ENCODE data around the gene CCDC80.
"Not testable (repeated sequence)": the region's sequence is repeated elsewhere in the genome, so short reads cannot be mapped to it uniquely, and the experiment has no call there.

Gene CCDC80

DNA sequence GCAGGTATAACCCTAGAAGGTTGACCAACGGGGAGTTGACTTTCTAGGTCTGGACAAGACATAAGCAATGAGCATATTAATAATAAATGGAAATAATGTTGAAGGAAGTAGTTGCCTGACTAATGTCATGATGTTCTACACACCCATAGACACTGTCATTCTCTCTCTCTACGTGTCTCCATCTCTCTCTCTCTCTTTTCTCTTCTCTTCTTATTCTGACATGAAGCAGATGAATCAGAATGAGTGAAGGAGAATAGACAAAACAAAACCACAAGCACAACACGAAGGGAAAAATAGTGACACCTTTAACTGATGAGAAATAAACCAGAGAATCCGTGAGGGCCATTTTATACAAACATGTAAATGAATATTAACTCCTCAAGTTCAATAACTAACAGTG, 26.7 kb upstream of the CCDC80 start:
- DNase-seq (ENCODE audit: low read depth, low spot score), result no peak
- H3K4me3 ChIP-seq (ENCODE audit: low read length), result no peak overlapping the region

- H3K4me3 ChIP-seq (ENCODE audit: low read length); DNase-seq (ENCODE audit: low read depth, low spot score): not testable (repeated sequence)
These were observed 24.1 kb upstream of the CCDC80 start for GRCh38 chr3:112665009-112665408.

DNA sequence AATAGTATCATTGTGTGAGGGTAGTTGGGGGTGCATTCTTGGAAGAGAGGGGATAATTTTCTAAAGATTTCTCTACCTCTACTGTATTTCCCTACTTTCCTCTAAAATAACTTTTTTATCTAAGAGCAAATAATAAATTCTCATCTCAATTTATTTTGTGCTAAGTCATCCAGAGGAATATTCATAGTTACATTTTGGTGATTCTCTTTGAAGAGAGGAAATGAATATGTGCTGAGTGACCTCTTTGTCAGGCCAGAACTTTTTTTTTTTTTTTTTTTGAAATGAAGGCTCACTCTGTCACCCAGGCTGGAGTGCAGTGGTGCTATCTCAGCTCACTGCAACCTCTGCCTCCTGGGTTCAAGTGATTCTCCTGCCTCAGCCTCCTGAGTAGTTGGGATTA, 15.1 kb upstream of the CCDC80 start:
- no peak overlapping the region for H3K4me3 ChIP-seq (ENCODE audit: low read length)
- DNase-seq (ENCODE audit: low read depth, low spot score), result no peak

GRCh38 chr3:112654979-112655378, 14.0 kb upstream of the CCDC80 start:
- no peak overlapping the region for H3K4me3 ChIP-seq (ENCODE audit: low read length)

GRCh38 chr3:112654492-112654891, 13.5 kb upstream of the CCDC80 start:
- H3K4me3 ChIP-seq (ENCODE audit: low read length), result no peak overlapping the region
- no peak for DNase-seq (ENCODE audit: low read depth, low spot score)

More at GRCh38 chr3:112654979-112655378, 14.0 kb upstream of the CCDC80 start:
- no peak for DNase-seq (ENCODE audit: low read depth, low spot score)

GRCh38 chr3:112653881-112654300, 12.9 kb upstream of the CCDC80 start:
- no peak overlapping the region for H3K4me3 ChIP-seq (ENCODE audit: low read length)
- no peak for DNase-seq (ENCODE audit: low read depth, low spot score)

DNA sequence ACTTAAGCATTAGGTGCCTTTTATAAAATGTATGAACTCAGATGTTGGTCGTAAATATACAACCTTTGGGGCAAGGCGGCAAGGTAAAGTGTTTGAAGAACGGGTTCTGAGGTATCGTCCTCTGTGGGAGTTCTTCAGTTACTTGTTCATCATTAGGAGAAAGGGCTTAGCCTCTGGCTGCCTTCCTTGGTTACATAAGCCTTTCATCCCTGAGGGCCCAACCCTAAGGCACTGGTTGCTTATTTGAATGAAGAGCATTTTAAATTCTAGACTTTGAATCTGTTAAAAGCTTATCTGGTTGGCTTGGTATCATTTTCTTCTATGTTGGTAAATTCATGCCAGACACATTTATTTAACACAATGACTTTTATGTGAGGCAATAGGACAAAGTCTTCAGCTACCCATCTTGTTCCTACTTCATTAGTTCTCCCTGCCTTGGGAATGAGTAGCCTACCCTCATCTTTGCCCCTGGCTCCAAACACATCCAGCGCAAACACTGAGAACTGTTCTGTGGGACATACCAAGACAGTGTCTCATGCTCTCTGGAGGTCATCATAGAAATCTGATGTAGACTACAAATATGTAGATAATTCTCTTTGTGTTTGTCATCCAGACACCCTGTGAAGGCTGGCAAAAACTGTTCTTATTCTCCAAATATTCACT, 12.4 kb upstream of the CCDC80 start:
- no peak for DNase-seq (ENCODE audit: low read depth, low spot score)
- H3K4me3 ChIP-seq (ENCODE audit: low read length), result no peak overlapping the region

GRCh38 chr3:112651516-112651915, 10.6 kb upstream of the CCDC80 start:
- no peak overlapping the region for H3K4me3 ChIP-seq (ENCODE audit: low read length)
- no peak for DNase-seq (ENCODE audit: low read depth, low spot score)

DNA sequence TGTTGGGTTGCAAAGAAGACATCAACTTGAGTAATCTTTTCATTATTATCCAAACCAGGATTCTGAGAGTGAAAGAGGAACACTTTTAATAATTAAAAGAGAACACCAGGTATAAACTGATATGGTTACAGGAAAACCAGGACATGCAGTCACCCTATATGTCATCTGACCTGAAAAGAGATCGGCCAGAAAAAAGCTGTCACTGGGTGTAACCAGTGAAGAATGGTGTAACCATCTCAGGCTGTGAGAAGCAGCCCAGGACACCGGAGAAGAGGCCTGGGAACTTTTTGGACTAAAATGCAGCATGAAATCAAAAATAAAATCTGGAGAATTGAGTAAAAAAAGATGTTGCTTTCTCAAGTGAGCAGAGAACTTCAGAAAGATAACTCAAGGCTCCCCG, 10.1 kb upstream of the CCDC80 start:
- H3K4me3 ChIP-seq (ENCODE audit: low read length), result no peak overlapping the region
- DNase-seq (ENCODE audit: low read depth, low spot score), result no peak

DNA sequence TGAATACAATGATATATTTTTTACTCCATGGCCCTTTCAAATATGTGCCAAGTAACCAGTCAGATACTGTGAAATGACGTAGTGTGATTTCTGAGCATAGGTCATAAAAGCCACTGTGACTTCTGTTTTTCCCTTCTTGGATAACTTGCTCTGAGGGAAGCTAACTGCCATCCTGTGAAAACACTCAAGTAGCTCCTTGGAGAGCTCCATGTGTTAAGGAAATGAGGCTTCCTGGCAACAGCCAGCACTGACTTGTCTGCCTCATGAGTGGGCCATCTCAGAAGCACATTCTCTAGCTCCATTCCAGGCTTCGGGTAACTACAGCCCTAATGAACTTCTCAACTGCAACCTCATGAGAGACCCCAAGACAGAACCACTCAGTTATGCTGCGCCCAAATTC, 9.5 kb upstream of the CCDC80 start:
- H3K4me3 ChIP-seq (ENCODE audit: low read length), result no peak overlapping the region
- DNase-seq (ENCODE audit: low read depth, low spot score), result no peak

GRCh38 chr3:112649478-112649735, 8.5 kb upstream of the CCDC80 start:
- H3K4me3 ChIP-seq (ENCODE audit: low read length), result no peak overlapping the region
- DNase-seq (ENCODE audit: low read depth, low spot score), result no peak

DNA sequence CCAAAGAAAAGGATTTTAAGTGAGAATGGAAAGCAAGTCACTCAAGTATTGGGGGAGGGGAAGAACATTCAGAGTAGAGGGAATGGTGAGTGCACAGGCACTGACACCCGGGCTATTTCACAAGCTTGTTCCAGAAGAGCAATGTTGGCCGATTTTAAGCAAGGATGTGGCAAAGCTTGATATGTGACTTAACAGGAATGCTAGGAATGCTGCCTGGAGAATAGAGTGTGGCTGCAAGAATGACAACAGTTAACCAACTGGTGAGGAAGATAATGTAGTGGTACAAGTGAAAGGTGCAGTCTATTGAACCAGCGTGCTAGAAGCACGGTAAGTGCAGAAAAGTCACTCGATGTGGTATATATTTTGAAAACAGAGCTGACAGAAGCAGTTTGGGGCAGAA, 6.2 kb upstream of the CCDC80 start:
- no peak overlapping the region for H3K4me3 ChIP-seq (ENCODE audit: low read length)
- no peak for DNase-seq (ENCODE audit: low read depth, low spot score)

GRCh38 chr3:112646623-112647022, 5.7 kb upstream of the CCDC80 start:
- DNase-seq (ENCODE audit: low read depth, low spot score), result no peak
- H3K4me3 ChIP-seq (ENCODE audit: low read length), result no peak overlapping the region

DNA sequence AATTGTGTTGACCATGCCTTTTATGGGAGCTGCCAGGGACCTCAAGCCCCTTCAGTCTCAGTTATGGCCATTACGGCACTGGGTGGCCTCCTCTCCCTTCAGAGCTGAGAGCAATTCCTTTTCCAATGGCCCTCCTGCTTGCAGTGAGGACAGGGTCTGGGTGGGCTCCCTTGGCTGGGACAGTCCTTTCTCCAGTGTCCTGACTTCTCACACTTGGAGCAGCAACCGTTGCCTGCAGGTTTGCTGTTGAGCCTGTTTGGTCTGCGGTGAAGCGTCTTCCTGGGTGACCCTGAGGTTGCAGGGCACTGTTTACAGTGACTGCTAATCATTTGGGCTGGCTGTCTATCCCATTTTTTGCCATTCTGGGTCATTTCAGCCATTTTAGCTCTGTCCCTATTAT, 3.5 kb upstream of the CCDC80 start:
- H3K4me3 ChIP-seq (ENCODE audit: low read length), result no peak overlapping the region
- no peak for DNase-seq (ENCODE audit: low read depth, low spot score)

- no peak for DNase-seq (ENCODE audit: low read depth, low spot score)
- H3K4me3 ChIP-seq (ENCODE audit: low read length), result no peak overlapping the region
These were observed 2.8 kb upstream of the CCDC80 start for GRCh38 chr3:112643621-112644240.

GRCh38 chr3:112642912-112643506, 2.1 kb upstream of the CCDC80 start:
- no peak overlapping the region for H3K4me3 ChIP-seq (ENCODE audit: low read length)
- DNase-seq (ENCODE audit: low read depth, low spot score), result peak; percentile 62

DNA sequence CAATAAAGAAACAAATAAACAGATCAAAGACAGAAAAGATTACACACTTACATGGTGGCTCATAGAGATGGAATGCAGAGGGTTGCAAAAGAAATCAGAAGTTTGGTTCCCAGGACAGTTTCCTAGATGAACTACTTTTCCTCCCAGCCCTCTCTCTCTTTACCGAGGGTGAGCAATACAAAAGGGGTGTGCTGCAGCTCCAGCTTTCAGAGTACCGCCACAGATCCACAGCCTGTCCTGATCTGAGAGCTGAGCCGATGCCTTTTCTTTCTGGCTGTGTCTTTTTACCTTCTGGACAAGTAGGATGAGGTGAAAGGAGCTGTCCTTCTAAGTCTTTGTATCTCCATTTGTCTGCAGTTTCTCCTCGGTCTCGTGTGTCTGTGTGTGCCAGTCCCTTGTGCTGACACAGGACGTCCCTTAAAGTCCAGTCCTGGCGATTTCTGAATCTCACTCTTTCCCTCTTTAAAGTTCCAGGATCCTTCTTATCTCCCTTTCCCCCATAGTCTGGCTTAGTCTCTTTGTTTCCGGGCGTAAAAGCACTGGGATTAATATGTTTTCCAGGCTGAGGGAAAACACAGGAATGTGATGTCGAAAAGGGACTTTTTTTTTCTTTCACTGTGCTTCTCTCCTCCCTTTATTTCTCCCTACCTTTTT, 540 bp downstream of the CCDC80 start:
- DNase-seq (ENCODE audit: low read depth, low spot score), result no peak
- H3K4me3 ChIP-seq (ENCODE audit: low read length), result no peak overlapping the region

DNA sequence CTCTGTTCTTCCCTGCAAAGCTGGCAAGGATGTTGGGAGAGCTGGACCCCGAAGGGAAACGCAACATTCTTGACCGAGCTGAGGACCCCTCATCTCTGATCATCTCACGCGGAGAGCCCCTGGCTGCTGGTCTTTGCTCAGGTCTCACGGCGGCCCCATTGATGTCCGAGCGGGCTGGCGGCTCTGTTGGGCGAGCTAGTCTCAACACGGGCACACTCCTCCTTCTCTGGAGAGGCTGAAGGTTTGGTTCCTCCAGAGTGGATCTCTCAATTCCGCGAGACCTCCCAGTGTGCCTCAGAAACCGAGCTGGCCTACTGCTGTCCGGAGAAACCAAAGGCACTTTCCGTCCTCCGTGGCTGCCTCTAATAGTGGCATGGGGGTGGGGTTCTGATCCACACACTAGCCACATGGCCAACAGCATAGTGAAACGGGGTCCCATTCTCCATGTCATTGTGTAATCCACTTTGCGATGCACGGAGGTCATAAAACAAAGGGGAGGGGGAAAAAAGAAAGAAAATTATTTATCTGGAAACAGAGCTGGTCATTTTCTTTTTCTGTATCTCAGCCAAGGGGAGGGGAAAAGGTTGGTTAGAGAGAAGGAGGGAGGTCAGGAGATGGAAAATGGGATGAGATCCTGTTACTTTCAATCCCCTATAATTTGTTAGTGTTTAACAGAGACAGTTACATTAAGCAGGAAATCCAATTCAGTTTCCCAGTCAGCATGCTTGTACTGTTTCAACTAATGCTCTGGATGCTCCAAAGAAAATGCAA, 1.3 kb downstream of the CCDC80 start:
- no peak for DNase-seq (ENCODE audit: low read depth, low spot score)

DNA sequence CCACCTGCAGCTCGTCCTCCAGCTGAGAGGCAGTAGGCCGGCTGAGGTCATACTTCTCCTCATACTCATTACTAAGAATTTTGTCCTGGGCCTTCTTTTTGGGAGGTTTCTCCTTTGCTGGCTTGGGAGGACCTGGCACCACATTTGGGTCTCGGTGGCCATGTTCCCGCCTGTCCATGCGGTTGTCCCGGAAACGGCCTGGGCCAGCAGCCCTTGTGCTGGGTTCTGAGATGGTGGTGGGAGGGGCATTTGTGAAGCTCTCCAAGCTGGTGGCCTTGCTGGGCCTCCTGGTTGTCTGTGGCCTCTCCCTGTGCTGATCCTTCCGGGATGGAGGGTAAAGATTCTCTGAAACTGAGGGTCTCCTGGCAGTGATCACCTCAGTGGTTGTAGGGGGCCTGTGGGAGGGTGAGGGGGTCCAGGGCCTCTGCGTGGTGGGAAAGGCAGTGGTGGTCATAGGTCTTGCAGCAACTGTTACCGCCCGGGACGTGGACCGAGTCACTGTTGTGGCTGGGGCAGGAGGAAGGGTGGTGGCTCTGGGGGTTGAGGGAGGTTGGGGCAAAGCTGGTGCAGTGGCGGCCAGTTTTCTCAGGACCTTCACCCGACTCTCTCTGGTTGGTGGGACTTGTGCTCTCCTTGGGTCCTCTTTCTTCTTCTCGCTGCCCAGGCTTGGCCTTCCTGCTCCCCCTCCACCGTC, 2.5 kb downstream of the CCDC80 start:
- no peak overlapping the region for H3K4me3 ChIP-seq (ENCODE audit: low read length)
- no peak for DNase-seq (ENCODE audit: low read depth, low spot score)

More for the DNA sequence above, 1.3 kb downstream of the CCDC80 start:
- H3K4me3 ChIP-seq (ENCODE audit: low read length), result no peak overlapping the region

Measured in Jurkat, Clone E6-1 (cell line).